ENCODE measurements around the gene GALK1.

DNA sequence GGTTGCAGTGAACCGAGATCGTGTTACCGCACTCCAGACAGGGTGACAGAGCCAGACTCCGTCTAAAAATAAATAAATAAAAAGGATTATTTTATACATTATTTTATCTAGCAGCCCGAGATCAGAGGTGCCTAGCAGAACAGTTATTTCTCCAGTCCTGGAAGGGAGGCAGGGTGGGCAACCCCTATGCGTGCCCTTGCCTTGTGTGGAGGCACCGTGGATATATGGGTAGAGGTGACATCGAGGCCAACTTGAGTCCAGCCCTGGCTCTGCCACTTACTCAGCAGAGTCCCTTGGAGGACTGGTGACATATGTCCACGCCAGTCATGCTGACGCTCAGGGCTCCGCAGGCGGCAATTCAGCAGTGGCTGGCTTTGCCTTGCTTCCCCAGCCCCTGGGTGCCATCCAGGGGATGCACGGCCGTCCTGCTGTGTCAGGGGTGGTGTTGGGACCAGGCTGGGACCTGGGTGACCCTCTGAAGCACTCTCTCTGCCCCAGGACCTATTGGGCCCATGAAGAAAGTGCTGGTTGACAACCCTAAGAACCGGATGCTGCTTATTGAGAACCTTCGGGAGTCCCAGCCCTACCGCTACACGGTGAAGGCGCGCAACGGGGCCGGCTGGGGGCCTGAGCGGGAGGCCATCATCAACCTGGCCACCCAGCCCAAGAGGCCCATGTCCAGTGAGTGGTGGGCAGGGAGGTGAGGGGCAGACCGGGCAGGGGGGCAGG lies 13.2 kb downstream of the GALK1 start:
- TF ChIP-seq, protein P1, sequence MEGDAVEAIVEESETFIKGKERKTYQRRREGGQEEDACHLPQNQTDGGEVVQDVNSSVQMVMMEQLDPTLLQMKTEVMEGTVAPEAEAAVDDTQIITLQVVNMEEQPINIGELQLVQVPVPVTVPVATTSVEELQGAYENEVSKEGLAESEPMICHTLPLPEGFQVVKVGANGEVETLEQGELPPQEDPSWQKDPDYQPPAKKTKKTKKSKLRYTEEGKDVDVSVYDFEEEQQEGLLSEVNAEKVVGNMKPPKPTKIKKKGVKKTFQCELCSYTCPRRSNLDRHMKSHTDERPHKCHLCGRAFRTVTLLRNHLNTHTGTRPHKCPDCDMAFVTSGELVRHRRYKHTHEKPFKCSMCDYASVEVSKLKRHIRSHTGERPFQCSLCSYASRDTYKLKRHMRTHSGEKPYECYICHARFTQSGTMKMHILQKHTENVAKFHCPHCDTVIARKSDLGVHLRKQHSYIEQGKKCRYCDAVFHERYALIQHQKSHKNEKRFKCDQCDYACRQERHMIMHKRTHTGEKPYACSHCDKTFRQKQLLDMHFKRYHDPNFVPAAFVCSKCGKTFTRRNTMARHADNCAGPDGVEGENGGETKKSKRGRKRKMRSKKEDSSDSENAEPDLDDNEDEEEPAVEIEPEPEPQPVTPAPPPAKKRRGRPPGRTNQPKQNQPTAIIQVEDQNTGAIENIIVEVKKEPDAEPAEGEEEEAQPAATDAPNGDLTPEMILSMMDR (IDR thresholded peaks at IDR 0.05; ENCODE audit: low read length), result no peak
- TF ChIP-seq EZH2 (optimal IDR thresholded peaks at IDR 0.05; ENCODE audit: low read depth, low read length), result no peak
